Measurements from ENCODE around the gene HDGFL3.

HDGFL3 gene

GRCh38 chr15:83129791-83130190, 77.8 kb downstream of the HDGFL3 start:
- Histone ChIP-seq H3K9ac (ENCODE audit: insufficient read length) (no peak overlapping the region), H3K4me3 (no peak overlapping the region), H3K27ac (no peak overlapping the region), H3K9me3 (ENCODE audit: low read depth, low read length) (no peaks in the 10 kb centered on the region), H3K36me3 (ENCODE audit: insufficient read depth, low read length) (peaks cover 21% of the 10 kb centered on the region; the same call in 1 of the 2 replicates)
- DNase-seq (ENCODE audit: low read depth, low spot score): no peak
- no peak for TF ChIP-seq POLR2AphosphoS5 (IDR thresholded peaks at IDR 0.05; ENCODE audit: borderline replicate concordance, low read depth, low read length)
- TF ChIP-seq EZH2 (IDR thresholded peaks at IDR 0.05): no peak
- TF ChIP-seq FOXP2 (optimal IDR thresholded peaks at IDR 0.05; ENCODE audit: control extremely low read depth, extremely low read length, insufficient read depth): no peak

DNA sequence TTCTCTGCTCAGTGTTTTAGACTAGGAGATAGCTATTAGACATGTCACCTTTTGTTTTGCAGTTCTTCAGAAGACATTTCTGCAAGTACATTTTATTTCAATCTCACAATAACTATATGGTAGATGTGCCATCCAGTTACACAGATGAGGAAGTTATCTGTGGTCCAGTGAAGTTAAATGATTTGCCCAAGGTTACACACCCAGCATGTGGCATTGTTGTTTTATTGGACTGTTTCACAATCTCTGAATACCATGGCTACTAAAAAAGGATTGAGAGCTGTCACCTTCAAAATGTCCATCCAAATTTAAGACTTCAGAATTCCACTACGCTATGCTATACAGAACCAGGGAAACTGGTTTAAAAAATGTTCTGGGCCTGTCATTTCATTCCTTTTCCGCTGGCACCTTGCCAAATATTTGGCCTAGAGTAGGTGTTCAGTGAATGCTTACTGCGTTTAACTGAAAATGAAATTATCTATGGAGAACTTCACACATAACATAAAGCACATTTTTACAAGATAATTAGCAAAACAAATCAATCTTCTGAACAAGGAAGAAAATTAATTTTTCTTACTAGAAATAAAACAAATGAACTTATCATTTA, 80.0 kb downstream of the HDGFL3 start:
- DNase-seq (ENCODE audit: low read depth, low spot score): no peak
- no peak overlapping the region for H3K9ac ChIP-seq (ENCODE audit: insufficient read length)
- H3K27ac ChIP-seq: no peak overlapping the region
- H3K36me3 ChIP-seq (ENCODE audit: insufficient read depth, low read length): peaks cover 27% of the 10 kb centered on the region; the same call in 1 of the 2 replicates
- H3K4me3 ChIP-seq: no peak overlapping the region
- no peak for TF ChIP-seq EZH2 (IDR thresholded peaks at IDR 0.05)
- TF ChIP-seq FOXP2 (optimal IDR thresholded peaks at IDR 0.05; ENCODE audit: control extremely low read depth, extremely low read length, insufficient read depth): no peak
- H3K9me3 ChIP-seq (ENCODE audit: low read depth, low read length): no peaks in the 10 kb centered on the region

DNA sequence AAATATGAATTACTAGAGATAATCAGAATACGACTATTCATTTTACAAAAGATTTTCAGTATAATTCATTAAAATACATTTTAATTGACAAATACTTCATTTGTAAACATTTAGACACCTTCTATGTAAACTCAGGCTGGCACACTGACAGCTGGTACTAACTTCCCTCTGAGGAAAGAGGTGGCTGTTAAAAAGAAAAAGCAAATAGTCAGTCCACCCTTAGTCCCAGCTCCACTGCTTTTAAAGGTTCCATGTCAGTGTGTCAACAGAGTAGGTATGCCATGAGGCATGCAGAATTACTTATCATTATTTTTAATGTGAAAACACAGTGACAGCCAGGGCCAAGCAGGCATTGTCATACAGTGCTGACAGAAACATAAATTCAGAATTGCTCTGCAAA, 84.1 kb downstream of the HDGFL3 start:
- Histone ChIP-seq H3K27ac (no peak overlapping the region), H3K36me3 (ENCODE audit: insufficient read depth, low read length) (peaks cover 7% of the 10 kb centered on the region; the same call in 1 of the 2 replicates), H3K9me3 (ENCODE audit: low read depth, low read length) (no peaks in the 10 kb centered on the region), H3K9ac (ENCODE audit: insufficient read length) (no peak overlapping the region), H3K4me3 (no peak overlapping the region)
- TF ChIP-seq FOXP2 (optimal IDR thresholded peaks at IDR 0.05; ENCODE audit: control extremely low read depth, extremely low read length, insufficient read depth) (no peak), EZH2 (IDR thresholded peaks at IDR 0.05) (no peak), POLR2AphosphoS5 (IDR thresholded peaks at IDR 0.05; ENCODE audit: borderline replicate concordance, low read depth, low read length) (no peak)
- DNase-seq (ENCODE audit: low read depth, low spot score): no peak

DNA sequence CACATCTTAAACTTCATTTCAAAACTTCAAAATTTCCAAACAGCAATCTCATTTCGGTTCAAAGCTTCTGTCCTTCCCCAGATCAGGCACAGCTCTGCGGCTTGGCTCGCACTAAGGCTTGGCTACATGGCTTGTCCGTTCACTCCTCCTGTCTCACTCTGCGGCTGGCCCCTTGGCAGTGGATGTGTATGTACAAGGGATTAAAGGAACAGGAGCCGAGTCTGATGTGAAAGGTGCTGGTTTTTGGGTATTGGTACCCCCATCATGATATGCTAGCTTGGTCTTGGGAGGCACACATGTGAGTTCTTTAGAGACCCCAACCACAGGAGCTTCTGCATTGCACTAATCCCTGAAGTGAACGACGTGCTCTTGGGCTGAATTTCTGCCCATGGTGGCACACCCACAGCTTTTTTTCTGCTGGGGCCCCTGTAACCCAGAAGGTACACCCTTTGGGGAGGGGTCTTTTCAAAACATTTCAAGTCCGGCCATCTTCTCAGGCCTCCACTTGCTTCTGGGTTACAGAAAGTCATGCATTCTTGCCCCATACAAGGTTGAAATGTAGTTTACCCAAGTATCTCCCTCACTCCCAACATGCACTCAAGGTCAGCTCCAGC, 87.5 kb downstream of the HDGFL3 start:
- Histone ChIP-seq H3K36me3 (ENCODE audit: insufficient read depth, low read length) (peaks cover 14% of the 10 kb centered on the region; the same call in 1 of the 2 replicates), H3K9me3 (ENCODE audit: low read depth, low read length) (no peaks in the 10 kb centered on the region), H3K9ac (ENCODE audit: insufficient read length) (no peak overlapping the region), H3K4me3 (no peak overlapping the region), H3K27ac (no peak overlapping the region)
- TF ChIP-seq EZH2 (IDR thresholded peaks at IDR 0.05) (no peak), POLR2AphosphoS5 (IDR thresholded peaks at IDR 0.05; ENCODE audit: borderline replicate concordance, low read depth, low read length) (no peak), FOXP2 (optimal IDR thresholded peaks at IDR 0.05; ENCODE audit: control extremely low read depth, extremely low read length, insufficient read depth) (no peak)
- no peak for DNase-seq (ENCODE audit: low read depth, low spot score)

- peaks cover 21% of the 10 kb centered on the region; the same call in 1 of the 2 replicates for H3K36me3 ChIP-seq (ENCODE audit: insufficient read depth, low read length)
- H3K9me3 ChIP-seq (ENCODE audit: low read depth, low read length): no peaks in the 10 kb centered on the region
- DNase-seq (ENCODE audit: low read depth, low spot score): no peak
- H3K27ac ChIP-seq: no peak overlapping the region
- H3K9ac ChIP-seq (ENCODE audit: insufficient read length): no peak overlapping the region
- no peak overlapping the region for H3K4me3 ChIP-seq
- no peak for TF ChIP-seq EZH2 (IDR thresholded peaks at IDR 0.05)
- no peak for TF ChIP-seq POLR2AphosphoS5 (IDR thresholded peaks at IDR 0.05; ENCODE audit: borderline replicate concordance, low read depth, low read length)
- TF ChIP-seq FOXP2 (optimal IDR thresholded peaks at IDR 0.05; ENCODE audit: control extremely low read depth, extremely low read length, insufficient read depth): no peak
These were observed 88.7 kb downstream of the HDGFL3 start for GRCh38 chr15:83118968-83119367.

- Histone ChIP-seq H3K9me3 (ENCODE audit: low read depth, low read length) (no peaks in the 10 kb centered on the region), H3K9ac (ENCODE audit: insufficient read length) (no peak overlapping the region), H3K4me3 (no peak overlapping the region), H3K27ac (no peak overlapping the region), H3K36me3 (ENCODE audit: insufficient read depth, low read length) (peaks cover 24% of the 10 kb centered on the region; the same call in 1 of the 2 replicates)
- TF ChIP-seq FOXP2 (optimal IDR thresholded peaks at IDR 0.05; ENCODE audit: control extremely low read depth, extremely low read length, insufficient read depth): no peak
- TF ChIP-seq POLR2AphosphoS5 (IDR thresholded peaks at IDR 0.05; ENCODE audit: borderline replicate concordance, low read depth, low read length): no peak
- TF ChIP-seq EZH2 (IDR thresholded peaks at IDR 0.05): no peak
- no peak for DNase-seq (ENCODE audit: low read depth, low spot score)
These were observed 89.3 kb downstream of the HDGFL3 start for GRCh38 chr15:83118291-83118827.

DNA sequence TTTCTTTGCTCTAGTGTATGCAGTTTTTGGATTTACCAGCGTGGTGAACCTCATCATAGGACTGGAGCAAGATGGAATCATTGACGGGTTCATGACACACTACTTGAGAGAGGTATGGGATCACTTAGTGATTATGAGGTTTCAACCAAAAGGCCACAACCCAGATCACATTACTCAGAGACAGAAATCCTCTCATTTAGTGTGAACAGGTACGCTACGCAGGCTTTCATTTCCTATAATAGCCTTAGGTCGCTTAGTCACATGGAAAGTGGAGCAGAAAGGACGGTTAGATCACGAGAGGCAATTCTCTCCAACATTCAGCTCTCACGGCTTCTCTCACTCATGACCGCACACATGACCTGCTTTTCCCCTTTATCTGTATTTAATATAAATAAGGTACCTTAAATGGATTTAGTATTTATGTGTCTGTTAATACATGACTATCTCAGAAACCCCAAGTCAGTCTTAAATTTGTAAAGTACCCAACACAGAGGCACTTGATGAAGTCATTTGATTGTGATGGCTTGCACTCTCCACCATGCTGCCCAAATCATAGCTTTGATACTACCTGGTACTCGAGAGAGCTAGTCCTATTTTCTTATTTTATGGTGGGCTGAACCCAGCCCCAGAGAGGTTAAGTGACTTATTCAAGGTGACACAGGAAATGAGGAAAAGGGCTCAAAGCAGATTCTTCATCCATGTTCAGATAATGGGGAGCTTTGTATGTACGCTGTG, 91.6 kb downstream of the HDGFL3 start:
- no peak overlapping the region for H3K27ac ChIP-seq
- H3K36me3 ChIP-seq (ENCODE audit: insufficient read depth, low read length): peaks cover 16% of the 10 kb centered on the region; the same call in 1 of the 2 replicates
- H3K9me3 ChIP-seq (ENCODE audit: low read depth, low read length): no peaks in the 10 kb centered on the region
- no peak overlapping the region for H3K9ac ChIP-seq (ENCODE audit: insufficient read length)
- no peak for TF ChIP-seq FOXP2 (optimal IDR thresholded peaks at IDR 0.05; ENCODE audit: control extremely low read depth, extremely low read length, insufficient read depth)
- TF ChIP-seq POLR2AphosphoS5 (IDR thresholded peaks at IDR 0.05; ENCODE audit: borderline replicate concordance, low read depth, low read length): no peak
- TF ChIP-seq EZH2 (IDR thresholded peaks at IDR 0.05): no peak
- DNase-seq (ENCODE audit: low read depth, low spot score): no peak
- no peak overlapping the region for H3K4me3 ChIP-seq

DNA sequence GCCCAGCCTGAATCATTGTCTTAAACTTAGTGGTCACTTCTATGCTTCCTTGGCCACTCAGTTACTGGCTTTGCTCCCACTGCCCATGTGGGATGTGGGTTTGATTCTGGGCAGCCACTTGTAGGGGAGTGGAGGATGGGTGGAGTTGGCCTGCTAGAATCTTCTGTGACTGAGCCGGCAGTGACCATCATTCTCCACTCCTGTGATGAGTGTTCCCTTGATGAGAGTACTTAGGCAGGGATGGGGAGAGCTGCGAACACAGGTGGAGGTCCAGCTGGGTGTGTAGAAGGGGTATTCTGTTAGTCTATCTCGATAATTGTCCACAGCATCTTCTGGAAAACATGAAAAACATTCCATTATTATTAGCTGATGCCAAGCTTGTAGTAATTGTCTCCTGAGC, 92.2 kb downstream of the HDGFL3 start:
- Histone ChIP-seq H3K9me3 (ENCODE audit: low read depth, low read length) (no peaks in the 10 kb centered on the region), H3K27ac (no peak overlapping the region), H3K9ac (ENCODE audit: insufficient read length) (no peak overlapping the region), H3K4me3 (no peak overlapping the region), H3K36me3 (ENCODE audit: insufficient read depth, low read length) (peaks cover 16% of the 10 kb centered on the region; the same call in 1 of the 2 replicates)
- DNase-seq (ENCODE audit: low read depth, low spot score): no peak
- no peak for TF ChIP-seq FOXP2 (optimal IDR thresholded peaks at IDR 0.05; ENCODE audit: control extremely low read depth, extremely low read length, insufficient read depth)
